Astrocyte of the spinal cord (primary cell): ENCODE data around the gene MAP7D2.
"Not testable (repeated sequence)": the region's sequence is repeated elsewhere in the genome, so short reads cannot be mapped to it uniquely, and the experiment has no call there.

Experiments used
- DNase-seq: peaks from one replicate; pipeline ENCODE4 v3.0.0; 2011; ENCODE audit warnings: low read depth, low spot score
- H3K4me3 ChIP-seq: 2 replicates; pipeline ENCODE4 v1.5.1; 2011; ENCODE audit warnings: low read depth, mild to moderate bottlenecking, low read length, moderate library complexity
- in situ Hi-C: cut with HindIII; loops from 2 replicates; pipeline ENCODE4 v1.10.0; 2017; ENCODE audit warnings: low sequenced_read_pairs
- TF ChIP-seq, protein P1 (sequence below): IDR thresholded peaks from 2 replicates; pipeline ENCODE4 v1.5.1; 2012; ENCODE audit warnings: low read depth, mild to moderate bottlenecking, low read length, inconsistent platforms

MAP7D2 gene

DNA sequence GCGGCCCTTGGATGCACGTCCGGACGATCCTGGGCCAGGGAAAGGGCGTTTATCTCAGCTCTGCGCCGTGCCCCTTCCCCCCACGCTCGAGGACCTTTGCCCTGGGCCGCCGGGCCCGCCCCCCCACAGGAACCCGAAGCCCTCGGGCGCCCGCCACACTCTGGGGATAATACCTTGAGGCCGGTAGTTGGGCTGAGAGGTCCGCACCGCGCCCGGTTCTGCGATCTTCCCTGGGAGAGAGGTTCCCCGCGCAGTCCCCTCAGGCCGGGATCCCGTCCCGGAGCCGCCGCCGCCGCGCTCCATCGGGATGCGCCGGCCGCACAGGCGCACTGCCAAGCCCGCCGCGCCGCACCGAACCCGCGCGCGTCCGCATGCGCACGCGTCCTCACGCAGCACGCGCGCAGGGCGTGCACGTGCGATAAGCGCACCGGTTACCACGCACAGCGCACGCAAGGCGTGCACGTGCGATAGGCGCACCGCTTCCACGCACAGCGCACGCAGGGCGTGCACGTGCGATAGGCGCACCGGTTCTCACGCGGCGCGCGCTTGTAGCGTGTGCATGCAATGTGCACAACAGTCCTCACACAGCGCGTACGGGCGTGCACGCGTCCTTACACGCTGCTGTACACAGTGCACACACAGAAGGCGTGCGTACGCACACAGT is at the start of gene MAP7D2:
Gene MAP7D2 (minus strand): TSS at position 331 of the 664 bp plus-strand sequence. CDS start 28 bp downstream, at position 303.
- peak within 1 kb of the TSS; percentile 26 for H3K4me3 ChIP-seq
- TF ChIP-seq, protein P1, sequence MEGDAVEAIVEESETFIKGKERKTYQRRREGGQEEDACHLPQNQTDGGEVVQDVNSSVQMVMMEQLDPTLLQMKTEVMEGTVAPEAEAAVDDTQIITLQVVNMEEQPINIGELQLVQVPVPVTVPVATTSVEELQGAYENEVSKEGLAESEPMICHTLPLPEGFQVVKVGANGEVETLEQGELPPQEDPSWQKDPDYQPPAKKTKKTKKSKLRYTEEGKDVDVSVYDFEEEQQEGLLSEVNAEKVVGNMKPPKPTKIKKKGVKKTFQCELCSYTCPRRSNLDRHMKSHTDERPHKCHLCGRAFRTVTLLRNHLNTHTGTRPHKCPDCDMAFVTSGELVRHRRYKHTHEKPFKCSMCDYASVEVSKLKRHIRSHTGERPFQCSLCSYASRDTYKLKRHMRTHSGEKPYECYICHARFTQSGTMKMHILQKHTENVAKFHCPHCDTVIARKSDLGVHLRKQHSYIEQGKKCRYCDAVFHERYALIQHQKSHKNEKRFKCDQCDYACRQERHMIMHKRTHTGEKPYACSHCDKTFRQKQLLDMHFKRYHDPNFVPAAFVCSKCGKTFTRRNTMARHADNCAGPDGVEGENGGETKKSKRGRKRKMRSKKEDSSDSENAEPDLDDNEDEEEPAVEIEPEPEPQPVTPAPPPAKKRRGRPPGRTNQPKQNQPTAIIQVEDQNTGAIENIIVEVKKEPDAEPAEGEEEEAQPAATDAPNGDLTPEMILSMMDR = no peak
- no peak for DNase-seq
- in situ Hi-C loops = no loop called here

DNA sequence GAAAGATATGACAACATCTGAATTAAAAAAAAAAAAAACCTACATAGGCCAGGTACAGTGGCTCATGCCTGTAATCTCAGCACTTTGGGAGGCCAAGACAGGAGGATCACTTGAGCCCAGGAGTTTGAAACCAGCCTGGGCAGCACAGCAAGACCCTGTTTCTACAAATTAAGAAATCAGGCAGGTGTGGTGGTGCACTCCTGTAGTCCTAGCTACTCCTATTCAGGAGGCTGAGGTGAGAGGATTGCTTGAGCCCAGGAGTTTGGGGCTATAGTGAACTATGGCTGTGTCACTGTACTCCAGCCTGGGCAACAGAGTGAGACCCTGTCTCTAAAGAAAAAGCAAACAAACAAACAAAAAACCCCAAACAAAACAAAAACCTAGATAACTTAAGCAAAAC is 45.8 kb upstream of the MAP7D2 start:
- DNase-seq, in situ Hi-C loops, H3K4me3 ChIP-seq: not testable (repeated sequence)

DNA sequence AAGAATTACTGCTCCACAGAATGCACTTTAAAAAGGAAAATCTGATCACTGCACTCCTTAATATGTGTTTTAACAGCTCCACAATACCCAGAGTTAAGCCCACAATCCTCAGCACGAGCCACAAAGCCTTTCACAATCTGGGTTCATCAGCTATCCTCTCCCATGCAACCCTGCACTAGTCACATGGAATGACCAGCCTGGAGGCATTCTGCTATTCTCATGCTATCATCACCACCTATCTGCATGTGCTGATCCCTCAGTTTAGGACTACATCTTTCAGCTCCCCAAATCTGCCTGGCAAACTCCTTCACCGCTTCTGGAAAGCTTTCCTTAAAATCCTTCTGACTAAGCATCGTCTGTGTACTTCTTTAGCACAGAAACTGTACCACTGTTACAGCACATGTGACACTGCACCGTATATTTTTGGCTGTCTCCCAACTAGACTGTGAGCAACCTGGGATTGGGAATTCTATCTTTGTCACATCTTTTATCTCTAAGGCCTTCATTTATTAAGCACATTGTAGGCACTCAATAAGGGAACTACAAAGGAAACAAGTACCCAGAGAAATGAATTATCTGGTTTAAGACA is 43.2 kb upstream of the MAP7D2 start:
- in situ Hi-C loops = no loop called here
- no peak overlapping the region for H3K4me3 ChIP-seq
- TF ChIP-seq, protein P1 = no peak
- DNase-seq = no peak

DNA sequence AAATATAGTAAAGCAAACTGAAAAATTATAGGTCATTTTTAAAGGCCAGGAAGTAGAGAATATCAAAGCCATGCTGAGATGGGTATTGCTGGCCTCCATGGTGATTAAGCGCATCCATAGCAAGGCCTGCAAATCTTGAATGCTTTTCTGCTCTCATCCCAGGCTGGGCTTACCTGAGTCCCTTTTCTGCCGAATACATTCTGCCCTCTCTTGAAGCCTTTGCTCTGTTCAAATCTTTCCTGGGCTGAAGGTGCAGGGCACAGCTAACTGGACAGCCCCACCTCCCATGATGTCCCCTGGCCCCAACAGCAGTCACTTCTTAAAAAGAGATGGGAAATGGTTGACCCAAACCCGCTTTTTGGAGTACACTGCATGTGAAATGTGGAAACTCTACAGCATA is 35.0 kb upstream of the MAP7D2 start:
- TF ChIP-seq, protein P1 = no peak
- no peak overlapping the region for H3K4me3 ChIP-seq
- in situ Hi-C loops = no loop called here
- no peak for DNase-seq

DNA sequence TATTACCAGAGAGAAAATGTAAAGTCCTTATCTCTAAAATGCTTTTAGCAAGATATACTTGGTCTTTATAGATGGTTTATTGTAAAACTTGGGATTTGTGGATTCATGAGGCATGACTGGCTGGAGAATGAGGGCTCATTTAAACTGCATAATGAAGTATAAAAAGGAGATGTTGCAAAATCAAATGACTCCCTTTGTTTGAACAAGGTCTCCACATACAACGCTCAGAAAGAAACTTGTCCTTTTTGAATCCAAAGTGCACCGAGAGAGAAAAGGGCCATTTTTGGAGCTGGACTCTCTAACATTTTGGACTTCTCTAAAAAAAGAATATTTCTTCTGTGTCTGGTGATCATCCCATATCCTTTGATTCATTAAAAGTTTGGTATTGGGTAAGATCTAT is 32.6 kb upstream of the MAP7D2 start:
- in situ Hi-C loops = no loop called here
- DNase-seq = no peak
- H3K4me3 ChIP-seq = no peak overlapping the region
- TF ChIP-seq, protein P1 = no peak

DNA sequence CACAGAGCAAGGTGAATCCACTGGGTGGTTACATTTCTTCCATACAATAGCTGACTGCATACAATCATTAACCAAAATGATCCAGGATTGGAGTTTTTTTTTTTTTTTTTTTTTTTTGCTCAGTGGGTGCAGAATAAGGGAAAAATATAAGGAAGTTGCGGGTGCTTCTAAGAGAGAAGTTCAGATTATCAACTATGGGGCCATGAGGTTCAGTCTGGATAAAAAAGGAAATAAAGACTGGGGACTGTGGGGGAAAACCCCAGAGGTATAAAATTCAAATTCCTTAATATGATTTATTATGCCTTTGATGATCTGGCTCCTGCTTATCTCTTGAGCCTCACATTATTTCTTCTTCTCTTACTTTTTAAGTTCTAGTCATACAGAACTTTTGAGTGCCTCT is 30.9 kb upstream of the MAP7D2 start:
- H3K4me3 ChIP-seq = no peak overlapping the region
- DNase-seq = no peak
- in situ Hi-C loops = no loop called here
- TF ChIP-seq, protein P1 = no peak

DNA sequence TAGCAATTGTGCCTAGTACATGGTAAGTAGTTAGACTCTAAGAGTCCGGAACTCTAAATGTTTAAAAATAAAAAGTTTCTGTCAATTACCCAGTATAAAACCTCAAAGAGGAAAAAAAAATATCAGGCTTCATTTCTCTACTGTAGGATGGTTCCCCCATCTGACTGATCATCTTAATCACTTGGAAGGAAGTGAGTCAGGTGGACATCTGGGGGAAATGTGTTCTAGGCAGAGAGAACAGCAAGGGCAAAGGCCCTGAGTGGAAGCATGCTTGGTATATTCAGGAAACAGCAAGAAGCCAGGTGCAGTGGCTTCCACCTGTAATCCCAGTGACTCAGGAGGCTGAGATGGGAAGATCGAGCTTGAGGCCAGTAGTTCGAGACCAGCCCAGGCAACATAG is 27.8 kb upstream of the MAP7D2 start:
- in situ Hi-C loops = no loop called here
- TF ChIP-seq, protein P1 = no peak
- no peak overlapping the region for H3K4me3 ChIP-seq
- peak; percentile 31 for DNase-seq
